ENCODE results near the gene SLC35E3.

SLC35E3 gene

GRCh38 chr12:68823696-68824095, 77.7 kb downstream of the SLC35E3 start:
- Histone ChIP-seq H3K27ac (ENCODE audit: low read depth, low read length) (no peak overlapping the region), H3K27me3 (ENCODE audit: control insufficient read depth in 5 of 5, insufficient read depth in 4 of 5, low read length in 5 of 5) (no peaks in the 10 kb centered on the region), H3K36me3 (ENCODE audit: control insufficient read depth in 5 of 5, insufficient read depth in 5 of 5, low read length in 5 of 5) (peaks cover 47 to 78% (median 56%) of the 10 kb centered on the region in 5 donors), H3K4me1 (ENCODE audit: control insufficient read depth in 5 of 5, insufficient read depth in 5 of 5, low read length in 5 of 5) (peaks cover 0 to 3% (median 0%) of the 10 kb centered on the region in 5 donors), H3K9me3 (ENCODE audit: control insufficient read depth in 5 of 5, low read length in 5 of 5) (no peaks in the 10 kb centered on the region), H3K9ac (ENCODE audit: low read length in 5 of 5) (no peak overlapping the region), H3K4me3 (ENCODE audit: low read depth in 1 of 5, low read length in 5 of 5) (no peak overlapping the region)

- no peak overlapping the region for H3K9ac ChIP-seq (ENCODE audit: low read length in 5 of 5)
- H3K27ac ChIP-seq (ENCODE audit: low read depth, low read length) = no peak overlapping the region
- no peak overlapping the region for H3K4me3 ChIP-seq (ENCODE audit: low read depth in 1 of 5, low read length in 5 of 5)
- H3K27me3 ChIP-seq (ENCODE audit: control insufficient read depth in 5 of 5, insufficient read depth in 4 of 5, low read length in 5 of 5) = no peaks in the 10 kb centered on the region
- peaks cover 0 to 3% (median 0%) of the 10 kb centered on the region in 5 donors for H3K4me1 ChIP-seq (ENCODE audit: control insufficient read depth in 5 of 5, insufficient read depth in 5 of 5, low read length in 5 of 5)
- H3K36me3 ChIP-seq (ENCODE audit: control insufficient read depth in 5 of 5, insufficient read depth in 5 of 5, low read length in 5 of 5) = peaks cover 49 to 78% (median 55%) of the 10 kb centered on the region in 5 donors
- no peaks in the 10 kb centered on the region for H3K9me3 ChIP-seq (ENCODE audit: control insufficient read depth in 5 of 5, low read length in 5 of 5)
Measured at GRCh38 chr12:68824131-68824530, 78.2 kb downstream of the SLC35E3 start.

GRCh38 chr12:68824597-68825250, 78.7 kb downstream of the SLC35E3 start:
- Histone ChIP-seq H3K9me3 (ENCODE audit: control insufficient read depth in 5 of 5, low read length in 5 of 5) (no peaks in the 10 kb centered on the region), H3K9ac (ENCODE audit: low read length in 5 of 5) (no peak overlapping the region), H3K27ac (ENCODE audit: low read depth, low read length) (peak overlapping the region; percentile 65), H3K27me3 (ENCODE audit: control insufficient read depth in 5 of 5, insufficient read depth in 4 of 5, low read length in 5 of 5) (no peaks in the 10 kb centered on the region), H3K4me3 (ENCODE audit: low read depth in 1 of 5, low read length in 5 of 5) (no peak overlapping the region), H3K4me1 (ENCODE audit: control insufficient read depth in 5 of 5, insufficient read depth in 5 of 5, low read length in 5 of 5) (peaks cover 0 to 2% (median 0%) of the 10 kb centered on the region in 5 donors), H3K36me3 (ENCODE audit: control insufficient read depth in 5 of 5, insufficient read depth in 5 of 5, low read length in 5 of 5) (peaks cover 47 to 80% (median 53%) of the 10 kb centered on the region in 5 donors)

DNA sequence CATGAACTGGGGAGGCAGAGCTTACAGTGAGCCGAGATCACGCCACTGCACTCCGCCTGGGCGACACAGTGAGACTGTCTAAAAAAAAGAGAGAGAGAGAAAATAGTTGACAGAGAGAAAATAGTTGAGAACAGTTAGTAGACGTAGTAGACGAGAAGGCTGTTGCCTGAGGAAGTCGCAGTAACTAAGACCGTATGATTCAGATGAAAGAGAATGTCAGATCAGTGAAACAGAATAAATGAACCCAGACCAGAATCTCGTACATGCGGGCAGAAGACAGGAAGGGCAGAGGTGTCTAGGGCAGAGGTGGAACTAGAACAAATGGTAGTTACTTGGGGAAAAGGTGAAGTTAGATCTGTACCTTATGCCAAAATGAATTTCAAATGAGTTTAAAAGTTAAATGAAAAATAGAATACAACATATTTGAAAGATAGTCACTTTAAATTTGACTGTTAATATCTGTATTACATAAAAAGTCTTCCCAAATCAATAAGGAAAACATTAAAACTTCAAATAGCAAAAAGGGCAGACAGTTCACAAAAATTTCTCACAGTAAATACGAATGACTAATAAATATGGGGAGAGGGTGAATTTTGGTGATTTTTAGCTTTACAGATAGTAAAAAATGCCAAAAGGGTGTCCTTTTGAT, 79.7 kb downstream of the SLC35E3 start:
- no peak overlapping the region for H3K9ac ChIP-seq (ENCODE audit: low read length in 5 of 5)
- H3K36me3 ChIP-seq (ENCODE audit: control insufficient read depth in 5 of 5, insufficient read depth in 5 of 5, low read length in 5 of 5) = peaks cover 44 to 75% (median 51%) of the 10 kb centered on the region in 5 donors
- no peaks in the 10 kb centered on the region for H3K27me3 ChIP-seq (ENCODE audit: control insufficient read depth in 5 of 5, insufficient read depth in 4 of 5, low read length in 5 of 5)
- no peak overlapping the region for H3K4me3 ChIP-seq (ENCODE audit: low read depth in 1 of 5, low read length in 5 of 5)
- H3K27ac ChIP-seq (ENCODE audit: low read depth, low read length) = peak overlapping the region; percentile 65
- H3K4me1 ChIP-seq (ENCODE audit: control insufficient read depth in 5 of 5, insufficient read depth in 5 of 5, low read length in 5 of 5) = no peaks in the 10 kb centered on the region
- no peaks in the 10 kb centered on the region for H3K9me3 ChIP-seq (ENCODE audit: control insufficient read depth in 5 of 5, low read length in 5 of 5)

DNA sequence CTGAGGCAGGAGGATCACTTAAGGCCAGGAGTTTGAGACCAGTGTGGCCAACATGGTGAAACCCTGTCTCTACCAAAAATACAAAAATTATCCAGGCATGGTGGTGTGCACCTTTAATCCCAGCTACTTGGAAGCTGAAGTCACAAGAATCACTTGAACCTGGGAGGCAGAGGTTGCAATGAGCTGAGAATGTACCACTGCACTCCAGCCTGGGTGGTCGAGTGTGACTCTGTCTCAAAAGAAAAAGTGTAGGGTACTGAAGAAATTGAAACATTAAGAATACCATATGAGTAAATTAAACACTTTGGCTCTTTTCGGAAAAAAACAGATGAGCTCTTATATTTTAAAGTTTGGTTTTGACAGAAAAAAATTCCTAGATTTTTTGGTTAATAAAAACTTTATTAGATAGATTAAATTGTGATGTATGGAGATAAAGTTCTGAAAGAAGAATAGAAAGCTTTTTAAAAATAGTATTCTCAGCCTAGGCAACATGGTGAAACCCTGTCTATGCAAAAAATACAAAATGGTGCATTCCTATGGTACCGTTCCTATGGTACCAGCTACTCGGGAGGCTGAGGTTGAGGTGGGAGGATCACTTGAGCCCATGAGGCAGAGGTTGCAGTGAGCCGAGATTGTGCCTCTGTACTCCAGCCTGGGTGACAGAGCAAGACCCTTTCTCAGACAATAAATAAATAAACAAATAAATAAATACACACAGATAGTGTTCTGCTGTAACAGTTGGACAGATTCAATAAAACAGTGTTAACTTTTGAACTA, 82.1 kb downstream of the SLC35E3 start:
- Histone ChIP-seq H3K4me1 (ENCODE audit: control insufficient read depth in 5 of 5, insufficient read depth in 5 of 5, low read length in 5 of 5) (no peaks in the 10 kb centered on the region), H3K27ac (ENCODE audit: low read depth, low read length) (peak overlapping the region; percentile 43), H3K9ac (ENCODE audit: low read length in 5 of 5) (no peak overlapping the region), H3K27me3 (ENCODE audit: control insufficient read depth in 5 of 5, insufficient read depth in 4 of 5, low read length in 5 of 5) (no peaks in the 10 kb centered on the region), H3K36me3 (ENCODE audit: control insufficient read depth in 5 of 5, insufficient read depth in 5 of 5, low read length in 5 of 5) (peaks cover 36 to 68% (median 48%) of the 10 kb centered on the region in 5 donors), H3K4me3 (ENCODE audit: low read depth in 1 of 5, low read length in 5 of 5) (no peak overlapping the region), H3K9me3 (ENCODE audit: control insufficient read depth in 5 of 5, low read length in 5 of 5) (no peaks in the 10 kb centered on the region)

DNA sequence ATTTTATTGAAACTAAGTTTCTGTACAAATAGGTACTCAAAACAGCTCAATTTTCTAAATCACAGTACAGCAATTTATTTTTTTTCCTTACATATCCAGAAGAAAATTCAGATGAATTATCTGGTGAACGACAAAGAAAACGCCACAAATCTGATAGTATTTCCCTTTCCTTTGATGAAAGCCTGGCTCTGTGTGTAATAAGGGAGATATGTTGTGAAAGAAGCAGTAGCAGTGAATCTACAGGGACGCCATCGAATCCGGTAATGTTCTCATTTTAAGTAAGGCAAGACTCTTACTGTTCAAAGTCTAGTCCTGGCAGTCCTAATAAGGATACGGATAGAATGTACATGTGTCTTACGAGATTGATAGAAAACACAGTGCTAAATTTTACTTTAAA, 82.7 kb downstream of the SLC35E3 start:
- Histone ChIP-seq H3K9ac (ENCODE audit: low read length in 5 of 5) (no peak overlapping the region), H3K27ac (ENCODE audit: low read depth, low read length) (no peak overlapping the region), H3K4me3 (ENCODE audit: low read depth in 1 of 5, low read length in 5 of 5) (no peak overlapping the region), H3K9me3 (ENCODE audit: control insufficient read depth in 5 of 5, low read length in 5 of 5) (no peaks in the 10 kb centered on the region), H3K4me1 (ENCODE audit: control insufficient read depth in 5 of 5, insufficient read depth in 5 of 5, low read length in 5 of 5) (no peaks in the 10 kb centered on the region), H3K27me3 (ENCODE audit: control insufficient read depth in 5 of 5, insufficient read depth in 4 of 5, low read length in 5 of 5) (no peaks in the 10 kb centered on the region), H3K36me3 (ENCODE audit: control insufficient read depth in 5 of 5, insufficient read depth in 5 of 5, low read length in 5 of 5) (peaks cover 30 to 65% (median 45%) of the 10 kb centered on the region in 5 donors)

Measured in subcutaneous abdominal adipose tissue (tissue), 5 donors.